K562 (cell line): ENCODE measurements around the gene KLK2. TPM values are rescaled to one million over a fixed set of nuclear protein-coding genes. Genes with fewer than 3 reads are reported as not detected.

Source experiments
- CBX3 ChIP-seq, 2 experiments: IDR thresholded peaks; 1 replicate in 1 of 2; 2 replicates in 1 of 2; pipeline ENCODE4 v1.6.1; 2012; ENCODE audit warnings: inconsistent platforms in 2 of 2, low read length in 2 of 2, borderline replicate concordance in 1 of 2, control low read depth in 1 of 2
- CREM ChIP-seq: IDR thresholded peaks from 2 replicates; pipeline ENCODE4 v1.6.1; 2014; ENCODE audit warnings: antibody characterized with exemption, low read depth
- CXXC5 ChIP-seq: fragments of 250-450 bp; sonication (Bioruptor Pico); IDR thresholded peaks from 2 replicates; pipeline ENCODE4 v1.8.0; 2022; ENCODE audit warnings: inconsistent platforms, mild to moderate bottlenecking, moderate library complexity
- E2F3 ChIP-seq: fragments of 250-450 bp; sonication (Bioruptor Pico); IDR thresholded peaks from 2 replicates; pipeline ENCODE4 v1.4.0; 2020; ENCODE audit warnings: mild to moderate bottlenecking
- EGR1 ChIP-seq: fragments of 450-650 bp; conservative IDR thresholded peaks from 2 replicates; pipeline ENCODE4 v1.6.1; 2017; ENCODE audit warnings: mild to moderate bottlenecking
- GATAD2B ChIP-seq: fragments of 450-650 bp; IDR thresholded peaks from 2 replicates; pipeline ENCODE4 v1.6.1; 2017; ENCODE audit warnings: mild to moderate bottlenecking, borderline replicate concordance
- HDAC1 ChIP-seq, 2 experiments: fragments of 450-650 bp; IDR thresholded peaks; 2 replicates each; pipeline ENCODE4 v1.6.1; 2016 to 2017; ENCODE audit warnings: inconsistent platforms in 1 of 2, mild to moderate bottlenecking in 1 of 2, moderate library complexity in 1 of 2
- JUND ChIP-seq, 2 experiments: IDR thresholded peaks; 2 replicates in 1 of 2; 3 replicates in 1 of 2; pipeline ENCODE4 v1.6.1; 2011; ENCODE audit warnings: borderline replicate concordance in 2 of 2, low read depth in 2 of 2, low read length in 2 of 2, improper control_type of control experiment in 1 of 2, missing biosample characterization in 1 of 2, missing genetic modification characterization in 1 of 2, missing genetic modification reagents in 1 of 2
- MIER1 ChIP-seq: fragments of 450-650 bp; IDR thresholded peaks from 2 replicates; pipeline ENCODE4 v1.6.1; 2016; ENCODE audit warnings: antibody characterized with exemption, mild to moderate bottlenecking, low read depth
- NFXL1 ChIP-seq: fragments of 450-650 bp; formaldehyde crosslinking; IDR thresholded peaks from 2 replicates; pipeline ENCODE4 v1.4.0; 2021; ENCODE audit warnings: mild to moderate bottlenecking
- OTX1 ChIP-seq: fragments of 450-650 bp; formaldehyde crosslinking; IDR thresholded peaks from 2 replicates; pipeline ENCODE4 v1.4.0; 2022; ENCODE audit warnings: mild to moderate bottlenecking
- PHB ChIP-seq: fragments of 250-450 bp; sonication (Bioruptor Pico); IDR thresholded peaks from 2 replicates; pipeline ENCODE4 v1.5.0; 2021
- POLR2AphosphoS5 ChIP-seq: IDR thresholded peaks from 2 replicates; pipeline ENCODE4 v1.6.1; 2011; ENCODE audit warnings: mild to moderate bottlenecking, low read depth, low read length, moderate library complexity; ENCODE audit not compliant: control insufficient read depth, insufficient read depth
- RCOR1 ChIP-seq, 2 experiments: IDR thresholded peaks; 2 replicates each; pipeline ENCODE4 v1.6.1; 2012; ENCODE audit warnings: low read depth in 2 of 2, low read length in 2 of 2, borderline replicate concordance in 1 of 2, improper control_type of control experiment in 1 of 2
- SRF ChIP-seq, 2 experiments: fragments of 250-450, 450-650 bp in 1 of 2; sonication (Bioruptor Pico) in 1 of 2; sonication (generic) in 1 of 2; formaldehyde crosslinking; IDR thresholded peaks; 2 replicates each; pipeline versions ENCODE4 v1.5.0 to v1.5.1; 2020 to 2022; ENCODE audit warnings: mild to moderate bottlenecking in 1 of 2, missing genetic modification reagents in 1 of 2
- ZNF23 ChIP-seq: fragments of 250-450 bp; sonication (Bioruptor Pico); IDR thresholded peaks from 2 replicates; pipeline ENCODE4 v1.4.0; 2020; ENCODE audit warnings: mild to moderate bottlenecking
- ZNF586 ChIP-seq: fragments of 450-650 bp; formaldehyde crosslinking; conservative IDR thresholded peaks from 2 replicates; pipeline ENCODE4 v1.4.0; 2020; ENCODE audit warnings: mild to moderate bottlenecking, moderate library complexity
- ZNF695 ChIP-seq: fragments of 450-650 bp; formaldehyde crosslinking; IDR thresholded peaks from 2 replicates; pipeline ENCODE4 v1.4.0; 2020; ENCODE audit warnings: mild to moderate bottlenecking, moderate library complexity
- polyA plus RNA-seq, 8 experiments: library from polyadenylated mRNA; depleted of rRNA in 4 of 8; stranded (reverse) in 5 of 8; unstranded in 3 of 8; fragments of >200 nt; fragmentation: Nextera tagmentation in 2 of 8; fragmentation: Illumina TruSeq in 1 of 8; extraction: Ambion mirVana in 2 of 8; extraction: Trizol in 1 of 8; gene quantifications; 2 replicates each; pipeline versions ENCODE4 v1.2.1 to v1.2.3, GENCODE V29; 2011 to 2014; ENCODE audit warnings: inconsistent platforms in 1 of 8, missing spikeins in 1 of 8
- total RNA-seq, 7 experiments: library from RNA; depleted of rRNA in 6 of 7; stranded (reverse); fragments of >200 nt in 6 of 7; fragmentation: Illumina TruSeq in 2 of 7; extraction: Trizol in 2 of 7; gene quantifications; 2 replicates each; pipeline versions ENCODE4 v1.2.1 to v1.2.3, GENCODE V29; 2011 to 2021; ENCODE audit warnings: low replicate concordance in 1 of 7
- TF ChIP-seq, protein P1 (sequence below): fragments of 250-450 bp; sonication (Bioruptor Pico); IDR thresholded peaks from 2 replicates; pipeline ENCODE4 v1.5.0; 2021; ENCODE audit warnings: mild to moderate bottlenecking, moderate library complexity
- TF ChIP-seq, protein P2 (sequence below): sonication (generic); formaldehyde crosslinking; IDR thresholded peaks from 2 replicates; pipeline ENCODE4 v1.8.0; 2022; ENCODE audit warnings: mild to moderate bottlenecking, missing genetic modification reagents, borderline replicate concordance
- TF ChIP-seq, protein P3 (sequence below): fragments of 450-650 bp; formaldehyde crosslinking; IDR thresholded peaks from 2 replicates; pipeline ENCODE4 v1.4.0; 2022; ENCODE audit warnings: missing genetic modification characterization

Gene KLK2
- total and polyA plus RNA-seq, 9 of the 15 experiments (the other 6 are each of a cell fraction or from before 2014, with no cell fraction given) = 0.11 to 0.47 (median 0.23) TPM; not detected in 1

DNA sequence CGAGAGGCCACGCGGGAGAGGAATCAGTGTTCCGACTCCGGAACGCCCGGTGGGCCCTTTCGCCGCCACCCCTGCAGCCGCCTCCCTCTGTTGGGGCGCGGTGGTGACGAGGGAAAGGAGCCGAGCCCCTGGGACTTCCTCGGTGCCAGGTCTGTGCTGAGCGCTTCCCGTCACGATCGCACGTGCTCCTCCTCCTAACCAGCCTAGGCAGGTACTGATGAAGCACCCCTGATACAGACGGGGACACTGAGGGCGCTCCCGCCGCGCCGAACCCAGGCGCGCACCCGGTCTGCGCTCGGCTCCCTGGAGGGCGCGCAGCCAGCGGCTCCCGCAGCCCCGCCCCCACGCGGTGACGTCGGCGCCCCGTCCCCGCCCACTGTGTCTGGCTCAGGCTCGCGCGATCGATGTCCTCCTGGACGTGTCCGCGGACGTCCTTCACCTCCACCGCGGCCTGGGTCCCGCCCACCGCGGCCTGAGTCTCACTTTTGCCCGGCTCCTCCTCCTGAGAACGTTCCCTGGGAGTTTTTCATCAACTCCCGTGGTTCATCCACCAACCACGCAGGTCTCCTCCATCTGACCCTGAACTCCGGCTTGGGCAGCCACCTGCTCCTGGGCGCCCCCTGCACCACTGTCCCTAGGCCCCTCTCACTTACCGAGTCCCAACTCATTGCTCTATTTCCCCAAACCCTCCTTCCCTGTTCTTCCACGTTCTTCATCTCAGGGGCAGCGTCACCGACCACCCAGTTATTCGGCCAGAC, 37.3 kb upstream of the KLK2 start (continued):
- TF ChIP-seq, protein P1, sequence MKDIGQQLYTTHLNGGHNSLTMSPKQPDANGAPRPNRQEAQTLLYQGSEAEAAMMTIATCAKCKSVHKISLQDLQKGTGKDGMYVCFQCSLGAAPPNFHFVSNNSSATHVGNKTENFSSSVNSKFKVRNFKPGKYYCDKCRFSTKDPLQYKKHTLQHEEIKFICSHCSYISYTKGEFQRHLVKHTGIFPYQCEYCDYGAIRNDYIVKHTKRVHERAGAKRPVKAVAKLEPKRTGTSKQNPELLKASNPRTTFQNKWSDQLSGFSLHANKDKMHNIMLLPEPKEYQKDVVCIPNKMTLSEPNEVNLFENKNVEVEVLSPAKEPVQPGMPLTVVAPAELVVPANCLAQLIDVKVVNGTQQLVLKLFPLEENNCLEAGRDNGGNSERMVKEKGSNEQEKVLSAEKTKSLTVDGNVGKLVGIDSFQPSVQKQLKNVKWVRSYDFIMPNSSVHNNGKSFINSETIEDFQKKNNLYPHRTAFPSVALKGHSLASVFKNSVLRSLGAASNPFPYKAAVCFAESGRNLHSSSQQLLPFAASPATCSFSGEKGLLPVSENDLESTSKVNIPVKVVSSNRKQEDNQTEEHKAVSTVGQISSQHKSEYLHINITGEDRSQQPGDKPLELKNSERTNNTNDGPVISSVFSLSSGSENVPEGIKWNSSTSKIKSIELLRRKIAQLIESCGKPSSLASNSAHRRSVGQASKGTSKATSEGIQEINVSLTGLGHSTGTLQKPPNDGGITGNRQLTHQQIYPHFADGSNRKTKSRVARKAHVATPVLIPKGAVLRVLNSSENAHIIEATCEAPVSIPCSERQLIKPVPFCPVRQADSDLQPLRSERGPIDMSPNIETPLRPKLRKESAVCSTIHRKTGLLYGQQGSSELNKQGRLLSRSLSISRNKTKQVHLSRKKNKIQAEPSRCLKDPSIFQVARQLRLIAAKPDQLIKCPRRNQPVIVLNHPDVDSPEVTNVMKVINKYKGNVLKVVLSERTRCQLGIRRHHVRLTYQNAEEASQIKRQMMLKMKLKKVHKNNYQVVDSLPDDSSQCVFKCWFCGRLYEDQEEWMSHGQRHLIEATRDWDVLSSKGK (CRISPR knock-in tag) = no peak
- TF ChIP-seq CBX3 (IDR thresholded peaks at IDR 0.05; ENCODE audit: borderline replicate concordance in 1 of 2, low read length in 2 of 2) (no peak), JUND (IDR thresholded peaks at IDR 0.05; ENCODE audit: borderline replicate concordance, low read depth, low read length) (peak; percentile 15; the same call in 1 of the 2 replicates), JUND (tag; IDR thresholded peaks at IDR 0.05; ENCODE audit: borderline replicate concordance, low read depth, low read length) (peak; percentile 28; the same call in 1 of the 3 replicates), MIER1 (no peak), PHB (CRISPR knock-in tag) (no peak), OTX1 (CRISPR knock-in tag) (peak; percentile 40; the same call in 1 of the 2 replicates), RCOR1 (IDR thresholded peaks at IDR 0.05; ENCODE audit: borderline replicate concordance in 1 of 2, low read depth in 2 of 2, low read length in 2 of 2) (no peak; a peak in 1 of 4 replicates), ZNF23 (CRISPR knock-in tag) (no peak), GATAD2B (peak; percentile 65; the same call in 1 of the 2 replicates), ZNF695 (no peak), E2F3 (CRISPR knock-in tag) (0 out of 2 replicates have a peak, but pooled peaks have one; percentile 58), NFXL1 (CRISPR knock-in tag) (no peak), HDAC1 (IDR thresholded peaks at IDR 0.05) (0 out of 4 replicates have a peak, but pooled peaks of 1 of the 2 experiments have one; percentile 52), POLR2AphosphoS5 (no peak), CREM (peak; percentile 92), CXXC5 (CRISPR knock-in tag) (peak; percentile 80), SRF (CRISPR knock-in tag; IDR thresholded peaks at IDR 0.05) (no peak; a peak in 1 of 4 replicates), EGR1 (no peak), ZNF586 (no peak)
- TF ChIP-seq, protein P2, sequence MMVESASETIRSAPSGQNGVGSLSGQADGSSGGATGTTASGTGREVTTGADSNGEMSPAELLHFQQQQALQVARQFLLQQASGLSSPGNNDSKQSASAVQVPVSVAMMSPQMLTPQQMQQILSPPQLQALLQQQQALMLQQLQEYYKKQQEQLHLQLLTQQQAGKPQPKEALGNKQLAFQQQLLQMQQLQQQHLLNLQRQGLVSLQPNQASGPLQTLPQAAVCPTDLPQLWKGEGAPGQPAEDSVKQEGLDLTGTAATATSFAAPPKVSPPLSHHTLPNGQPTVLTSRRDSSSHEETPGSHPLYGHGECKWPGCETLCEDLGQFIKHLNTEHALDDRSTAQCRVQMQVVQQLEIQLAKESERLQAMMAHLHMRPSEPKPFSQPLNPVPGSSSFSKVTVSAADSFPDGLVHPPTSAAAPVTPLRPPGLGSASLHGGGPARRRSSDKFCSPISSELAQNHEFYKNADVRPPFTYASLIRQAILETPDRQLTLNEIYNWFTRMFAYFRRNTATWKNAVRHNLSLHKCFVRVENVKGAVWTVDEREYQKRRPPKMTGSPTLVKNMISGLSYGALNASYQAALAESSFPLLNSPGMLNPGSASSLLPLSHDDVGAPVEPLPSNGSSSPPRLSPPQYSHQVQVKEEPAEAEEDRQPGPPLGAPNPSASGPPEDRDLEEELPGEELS (CRISPR knock-in tag) = no peak
- TF ChIP-seq, protein P3, sequence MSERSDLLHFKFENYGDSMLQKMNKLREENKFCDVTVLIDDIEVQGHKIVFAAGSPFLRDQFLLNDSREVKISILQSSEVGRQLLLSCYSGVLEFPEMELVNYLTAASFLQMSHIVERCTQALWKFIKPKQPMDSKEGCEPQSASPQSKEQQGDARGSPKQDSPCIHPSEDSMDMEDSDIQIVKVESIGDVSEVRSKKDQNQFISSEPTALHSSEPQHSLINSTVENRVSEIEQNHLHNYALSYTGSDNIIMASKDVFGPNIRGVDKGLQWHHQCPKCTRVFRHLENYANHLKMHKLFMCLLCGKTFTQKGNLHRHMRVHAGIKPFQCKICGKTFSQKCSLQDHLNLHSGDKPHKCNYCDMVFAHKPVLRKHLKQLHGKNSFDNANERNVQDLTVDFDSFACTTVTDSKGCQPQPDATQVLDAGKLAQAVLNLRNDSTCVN (CRISPR knock-in tag) = no peak
